Gastrocnemius medialis (tissue), 4 donors: ENCODE results near the gene PTPN22. TPM values are rescaled to one million over a fixed set of nuclear protein-coding genes. Genes with fewer than 3 reads are reported as not detected.
A peak's percentile ranks its signal among the peaks of the same experiment; 100 is the strongest.

Experiments
- ATAC-seq, 2 donors: fragments of 150-250 bp; one replicate each; pipeline ENCODE4 v1.9.1; 2016
- DNase-seq, 2 donors: peaks; one replicate each; pipeline ENCODE4 v3.0.0-alpha.2; 2019
- H3K27ac ChIP-seq, 4 donors: fragments of 200-600 bp; sonication (generic); 1 replicate in 1 of 4; 2 replicates in 3 of 4; pipeline ENCODE4 v1.5.1; 2016 to 2018; ENCODE audit warnings: mild to moderate bottlenecking in 2 of 4, moderate library complexity in 1 of 4
- H3K27me3 ChIP-seq, 3 donors: fragments of 200-600 bp; sonication (generic) in 2 of 3; 1 replicate in 1 of 3; 2 replicates in 2 of 3; pipeline versions ENCODE4 v1.5.1 to v1.6.0; 2016 to 2019; ENCODE audit warnings: mild to moderate bottlenecking in 1 of 3, moderate library complexity in 1 of 3
- H3K36me3 ChIP-seq, 2 donors: fragments of 200-600 bp; sonication (generic) in 1 of 2; one replicate each; pipeline ENCODE4 v1.5.1; 2017 to 2018
- H3K4me1 ChIP-seq, 2 donors: fragments of 200-600 bp; sonication (generic) in 1 of 2; one replicate each; pipeline ENCODE4 v1.5.1; 2016 to 2017; ENCODE audit warnings: mild to moderate bottlenecking in 2 of 2
- H3K4me3 ChIP-seq, 4 donors: fragments of 200-600 bp; sonication (generic) in 3 of 4; 1 replicate in 1 of 4; 2 replicates in 3 of 4; pipeline ENCODE4 v1.5.1; 2016 to 2019; ENCODE audit warnings: mild to moderate bottlenecking in 2 of 4
- H3K9me3 ChIP-seq, 3 donors: fragments of 200-600 bp; sonication (generic) in 2 of 3; 1 replicate in 1 of 3; 2 replicates in 2 of 3; pipeline ENCODE4 v1.5.1; 2016 to 2019
- CTCF ChIP-seq, 5 experiments: fragments of 450-650 bp in 3 of 5; fragments of 200-600 bp in 2 of 5; sonication (generic) in 2 of 5; IDR thresholded peaks in 4 of 5; conservative IDR thresholded peaks in 1 of 5; 1 replicate in 4 of 5; 2 replicates in 1 of 5; pipeline ENCODE4 v1.5.1; 2016 to 2019; ENCODE audit warnings: antibody characterized with exemption in 5 of 5, mild to moderate bottlenecking in 3 of 5, moderate library complexity in 3 of 5
- POLR2A ChIP-seq, 2 donors: fragments of 450-650 bp; IDR thresholded peaks; one replicate each; pipeline ENCODE4 v1.6.1; 2017; ENCODE audit warnings: antibody characterized with exemption in 2 of 2, mild to moderate bottlenecking in 2 of 2, moderate library complexity in 2 of 2
- in situ Hi-C, 4 donors: fragments of 200-750 bp; cut with MboI; loops; one replicate each; pipeline versions ENCODE4 v1.15.0 to v1.8.0; 2017; ENCODE audit warnings: low sequenced_read_pairs in 4 of 4
- intact Hi-C: fragments of 100-400 bp; cut with DNase I; formaldehyde crosslinking; loops from one replicate; pipeline ENCODE4 v1.15.1; 2023; ENCODE audit warnings: low total_unique reads
- total RNA-seq, 4 donors: library from RNA; depleted of rRNA; stranded (reverse); fragments of >200 nt; gene quantifications; one replicate each; pipeline versions ENCODE4 v1.1.0 to v1.2.3, GENCODE V29; 2016

PTPN22 gene
- total RNA-seq, 4 donors from 2014 or later: 0.10 to 1.7 (median 0.63) TPM

DNA sequence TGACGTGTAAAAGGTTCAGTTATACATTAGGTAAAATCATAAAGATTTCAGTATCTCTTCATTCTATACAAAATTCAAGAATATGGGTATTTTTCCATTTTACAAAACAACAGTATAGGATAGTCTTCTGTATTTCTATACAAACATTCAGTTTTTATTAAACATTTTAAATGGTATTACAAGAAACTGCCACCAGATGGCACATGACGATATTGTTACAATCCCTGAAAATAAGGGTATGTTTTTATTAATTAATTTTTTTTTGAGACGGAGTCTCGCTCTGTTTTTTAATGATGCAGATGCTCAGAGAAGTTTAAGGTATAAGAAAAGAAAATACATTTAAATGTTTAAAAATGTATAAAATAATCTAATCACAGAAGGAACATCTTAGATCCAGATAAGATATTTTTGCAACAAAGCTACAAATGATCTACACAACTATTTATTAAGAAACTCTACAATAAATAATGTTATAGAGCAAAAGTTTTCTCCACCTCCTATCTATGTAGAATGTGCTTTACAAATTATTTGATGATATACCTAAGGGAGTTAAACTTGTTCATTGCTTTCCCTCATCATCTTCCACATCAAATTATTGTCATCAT, 35.7 kb downstream of the PTPN22 start:
- TF ChIP-seq POLR2A (IDR thresholded peaks at IDR 0.05) (no peak), CTCF (IDR thresholded peaks at IDR 0.05 in 4 of 5, conservative IDR thresholded peaks at IDR 0.05 in 1 of 5) (peak; percentile 49 to 71 (median 70))
- H3K4me3 ChIP-seq: no peak overlapping the region
- no peak for ATAC-seq
- no peaks in the 10 kb centered on the region for H3K9me3 ChIP-seq
- in situ Hi-C loops: loop anchor here (10.0 to 25.0 kb wide), 3 partner anchors 69 to 452 kb away; partner anchors contain the start of genes AP4B1 (in 2 of the 4) and DCLRE1B (in 2 of the 4)
- H3K4me1 ChIP-seq: no peaks in the 10 kb centered on the region
- no peak overlapping the region for H3K27ac ChIP-seq
- H3K36me3 ChIP-seq: no peaks in the 10 kb centered on the region
- H3K27me3 ChIP-seq: no peaks in the 10 kb centered on the region
- no peak for DNase-seq
- intact Hi-C loops: loop anchor here (1.0 to 5.0 kb wide), 3 partner anchors 70 to 447 kb away; partner anchors contain the start of genes DCLRE1B and HIPK1

DNA sequence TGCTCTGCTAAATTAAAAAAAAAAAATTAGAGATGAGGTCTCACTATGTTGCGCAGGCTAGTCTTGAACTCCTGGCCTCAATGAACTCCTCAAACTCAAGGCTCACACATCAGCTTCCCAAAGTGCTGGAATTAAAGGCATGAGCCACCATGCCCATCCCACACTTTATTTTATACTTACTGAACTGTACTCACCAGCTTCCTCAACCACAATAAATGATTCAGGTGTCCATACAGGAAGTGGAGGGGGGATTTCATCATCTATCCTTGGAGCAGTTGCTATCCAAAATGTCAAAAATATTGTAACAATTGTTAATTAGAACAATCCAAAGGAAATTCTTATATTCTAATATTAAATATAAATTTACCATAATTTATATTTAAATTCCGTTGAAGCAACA, 36.8 kb downstream of the PTPN22 start:
- Histone ChIP-seq H3K27ac (no peak overlapping the region), H3K4me1 (no peaks in the 10 kb centered on the region), H3K4me3 (no peak overlapping the region), H3K27me3 (no peaks in the 10 kb centered on the region), H3K36me3 (no peaks in the 10 kb centered on the region), H3K9me3 (no peaks in the 10 kb centered on the region)
- no peak for ATAC-seq
- TF ChIP-seq CTCF (IDR thresholded peaks at IDR 0.05 in 4 of 5, conservative IDR thresholded peaks at IDR 0.05 in 1 of 5) (no peak), POLR2A (IDR thresholded peaks at IDR 0.05) (no peak)
- intact Hi-C loops: loop anchor here (1.0 to 5.0 kb wide), 3 partner anchors 71 to 448 kb away; partner anchors contain the start of genes DCLRE1B and HIPK1
- in situ Hi-C loops: loop anchor here (10.0 to 25.0 kb wide), 3 partner anchors 70 to 453 kb away; partner anchors contain the start of genes AP4B1 (in 2 of the 4) and DCLRE1B (in 2 of the 4)
- no peak for DNase-seq

DNA sequence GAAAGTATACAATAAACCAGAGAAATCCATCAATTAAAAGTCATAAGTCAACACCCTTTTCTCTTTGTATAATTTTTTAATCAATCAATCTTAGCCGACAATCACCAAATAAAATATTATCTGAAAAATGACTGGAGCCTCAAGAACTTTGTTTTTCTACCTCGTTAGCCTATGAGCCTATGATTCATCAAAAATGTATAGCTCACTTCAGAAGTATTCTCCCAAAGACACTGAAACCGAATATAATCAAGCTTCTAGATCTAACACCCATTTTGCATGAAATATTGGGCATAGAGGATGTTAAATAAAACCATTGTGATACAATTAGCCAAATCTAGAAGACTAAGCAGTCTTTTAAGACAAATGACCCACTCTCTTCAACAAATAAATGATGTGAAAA, 41.5 kb downstream of the PTPN22 start:
- in situ Hi-C loops: loop anchor here (10.0 to 25.0 kb wide), 3 partner anchors 75 to 457 kb away; partner anchors contain the start of genes AP4B1 (in 2 of the 4) and DCLRE1B (in 2 of the 4)
- TF ChIP-seq CTCF (IDR thresholded peaks at IDR 0.05 in 4 of 5, conservative IDR thresholded peaks at IDR 0.05 in 1 of 5) (no peak), POLR2A (IDR thresholded peaks at IDR 0.05) (no peak)

DNA sequence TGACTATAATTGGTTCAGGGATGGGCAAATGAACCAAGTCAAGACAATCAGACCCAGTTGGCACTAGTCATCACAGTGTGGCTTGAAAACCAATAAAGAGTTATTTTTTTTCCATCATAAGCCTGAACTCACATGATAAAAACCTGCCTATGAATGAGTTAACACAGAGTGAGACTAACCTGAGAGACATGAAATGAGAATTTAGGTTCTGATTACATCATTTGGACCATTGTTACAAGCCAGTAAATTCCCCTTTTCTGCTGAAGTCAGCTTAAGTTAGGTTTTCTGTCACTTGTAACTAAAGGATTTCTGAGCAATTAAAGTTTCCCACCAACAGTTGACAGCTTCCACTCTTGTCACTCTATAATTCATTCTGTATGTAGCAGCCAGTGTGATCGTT, 49.6 kb downstream of the PTPN22 start:
- ATAC-seq (no peak), DNase-seq (no peak)
- Histone ChIP-seq H3K4me1 (no peaks in the 10 kb centered on the region), H3K27ac (no peak overlapping the region), H3K4me3 (no peak overlapping the region), H3K9me3 (no peaks in the 10 kb centered on the region), H3K36me3 (no peaks in the 10 kb centered on the region), H3K27me3 (no peaks in the 10 kb centered on the region)
- intact Hi-C loops (no loop called here), in situ Hi-C loops (no loop called here)
- TF ChIP-seq POLR2A (IDR thresholded peaks at IDR 0.05): no peak
- TF ChIP-seq CTCF (IDR thresholded peaks at IDR 0.05 in 4 of 5, conservative IDR thresholded peaks at IDR 0.05 in 1 of 5): no peak

More for the DNA sequence above, 41.5 kb downstream of the PTPN22 start:
- no peaks in the 10 kb centered on the region for H3K36me3 ChIP-seq
- H3K27ac ChIP-seq: no peak overlapping the region
- H3K4me1 ChIP-seq: no peaks in the 10 kb centered on the region
- ATAC-seq (no peak), DNase-seq (no peak)
- H3K27me3 ChIP-seq: no peaks in the 10 kb centered on the region
- intact Hi-C loops: no loop called here
- no peaks in the 10 kb centered on the region for H3K9me3 ChIP-seq
- H3K4me3 ChIP-seq: no peak overlapping the region
